Heart left ventricle (tissue), 16 donors: ENCODE data around the gene JPH4. TPM values are rescaled to one million over a fixed set of nuclear protein-coding genes. Genes with fewer than 3 reads are reported as not detected.

Source experiments
- ATAC-seq, 4 donors: fragments of 200-7000 bp; cut with Tn5 transposase; one replicate each; pipeline ENCODE4 v1.9.1; 2020 to 2022; ENCODE audit warnings: moderate library complexity in 4 of 4, mild to moderate bottlenecking in 3 of 4, moderate number of reproducible peaks in 1 of 4
- DNase-seq, 5 donors: peaks; one replicate each; pipeline ENCODE4 v3.0.0-alpha.2; 2020
- H3K27ac ChIP-seq, 12 donors: fragments of 200-600 bp; sonication (generic) in 4 of 12; one replicate each; pipeline versions ENCODE4 v1.5.0 to v1.8.0; 2016 to 2022; ENCODE audit warnings: mild to moderate bottlenecking in 2 of 12
- H3K27me3 ChIP-seq, 9 donors: fragments of 200-600 bp; sonication (generic) in 2 of 9; one replicate each; pipeline versions ENCODE4 v1.5.1 to v1.8.0; 2016 to 2022; ENCODE audit warnings: mild to moderate bottlenecking in 3 of 9
- H3K36me3 ChIP-seq, 9 donors: fragments of 200-600 bp; sonication (generic) in 2 of 9; one replicate each; pipeline versions ENCODE4 v1.5.0 to v1.8.0; 2018 to 2022; ENCODE audit warnings: mild to moderate bottlenecking in 2 of 9
- H3K4me1 ChIP-seq, 12 donors: fragments of 200-600 bp; sonication (generic) in 4 of 12; one replicate each; pipeline versions ENCODE4 v1.5.0 to v1.8.0; 2016 to 2022; ENCODE audit warnings: mild to moderate bottlenecking in 3 of 12
- H3K4me3 ChIP-seq, 12 donors: fragments of 200-600 bp; sonication (generic) in 4 of 12; one replicate each; pipeline versions ENCODE4 v1.5.0 to v1.8.0; 2017 to 2022; ENCODE audit warnings: mild to moderate bottlenecking in 9 of 12, moderate library complexity in 4 of 12
- H3K9me3 ChIP-seq, 12 donors: fragments of 200-600 bp; sonication (generic) in 4 of 12; one replicate each; pipeline versions ENCODE4 v1.5.0 to v1.8.0; 2016 to 2022; ENCODE audit warnings: mild to moderate bottlenecking in 1 of 12
- CTCF ChIP-seq, 12 donors: fragments of 200-600 bp; sonication (generic) in 4 of 12; IDR thresholded peaks; one replicate each; pipeline versions ENCODE4 v1.5.0 to v1.8.0; 2018 to 2022; ENCODE audit warnings: antibody characterized with exemption in 12 of 12, mild to moderate bottlenecking in 5 of 12
- POLR2A ChIP-seq, 2 donors: fragments of 450-650 bp; IDR thresholded peaks; one replicate each; pipeline ENCODE4 v1.6.1; 2017; ENCODE audit warnings: antibody characterized with exemption in 2 of 2, mild to moderate bottlenecking in 2 of 2, moderate library complexity in 2 of 2
- WGBS, 4 donors: extraction: QIAGEN DNeasy Blood & Tissue Kit in 2 of 4; methylation state at CpG; one replicate each; pipeline versions ENCODE4 v1.1.5 to v1.1.7; 2013 to 2018; 5-methylcytosine and 5-hydroxymethylcytosine counted together
- intact Hi-C, 10 donors: fragments of 100-400 bp; cut with DNase I; formaldehyde crosslinking; loops; one replicate each; pipeline versions ENCODE4 v1.11.1 to v1.14.2; 2022
- polyA plus RNA-seq, 2 donors: library from polyadenylated mRNA; stranded (reverse); fragments of 200-250 nt; gene quantifications; one replicate each; pipeline ENCODE4 v1.2.3, GENCODE V29; 2013
- total RNA-seq, 9 donors: library from RNA; depleted of rRNA in 2 of 9; stranded (reverse); fragments of >200 nt in 2 of 9; fragmentation: NEBNext Ultra II Directional in 3 of 9; extraction: Animal tissue kit (Norgen Biotek cat#: 25700) in 3 of 9; gene quantifications; one replicate each; pipeline versions ENCODE4 v1.1.0 to v1.2.4, GENCODE V29; 2016 to 2023
- donor health status: ischemic (EF 13 %, LVEDD 7.1; RV severe dilation, severe dysfunction).
- donor health status: healthy with polysubstance abuse.
- donor health status: DM: no; HTN: yes; CAD: no.
- donor health status: DM: no; HTN: no; CAD: no.
- donor health status: ischemic (EF 25% LVEDD 6.9; RV normal size, moderate dysfunction).
- donor health status: ischemic (EF 25% LVEDD 5.7; RV mildly dilated, moderate dysfunction).
- donor health status: healthy.
- donor health status: DM: yes; HTN: yes; CAD: no.
- donor health status: ischemic (EF 35%, LVEDD 5.7; RV mildly dilated, moderate dysfunction).
- donor health status: nonischemic (EF 11% LVEDD 7.7; RV severe dilation, severe dysfunction).
- donor health status: DM: yes; HTN: yes; CAD: no.
- donor health status: PGD.
- donor health status: ischemic (EF 29% LVEDD 5.4; RV normal size, mild dysfunction).
- donor health status: nonischemic (EF 23%, LVEDD 6.1; RV moderate dilation, normal function).

Gene JPH4
- total and polyA plus RNA-seq, 11 donors: 0.10 to 0.59 (median 0.24) TPM; not detected in 1

GRCh38 chr14:23522643-23523198, 55.9 kb downstream of the JPH4 start:
- no peaks in the 10 kb centered on the region for H3K4me1 ChIP-seq
- H3K27me3 ChIP-seq: no peaks in the 10 kb centered on the region
- 85 to 88% (median 87%) methylated on average over 8 to 9 of the region's 9 CpGs for WGBS, 4 donors
- no peaks in the 10 kb centered on the region for H3K9me3 ChIP-seq
- no peaks in the 10 kb centered on the region for H3K36me3 ChIP-seq
- no peak for DNase-seq
- intact Hi-C loops: no loop called here
- TF ChIP-seq POLR2A (IDR thresholded peaks at IDR 0.05) (no peak), CTCF (IDR thresholded peaks at IDR 0.05) (no peak)
- ATAC-seq: no peak
- H3K4me3 ChIP-seq: no peak overlapping the region
- no peak overlapping the region for H3K27ac ChIP-seq

DNA sequence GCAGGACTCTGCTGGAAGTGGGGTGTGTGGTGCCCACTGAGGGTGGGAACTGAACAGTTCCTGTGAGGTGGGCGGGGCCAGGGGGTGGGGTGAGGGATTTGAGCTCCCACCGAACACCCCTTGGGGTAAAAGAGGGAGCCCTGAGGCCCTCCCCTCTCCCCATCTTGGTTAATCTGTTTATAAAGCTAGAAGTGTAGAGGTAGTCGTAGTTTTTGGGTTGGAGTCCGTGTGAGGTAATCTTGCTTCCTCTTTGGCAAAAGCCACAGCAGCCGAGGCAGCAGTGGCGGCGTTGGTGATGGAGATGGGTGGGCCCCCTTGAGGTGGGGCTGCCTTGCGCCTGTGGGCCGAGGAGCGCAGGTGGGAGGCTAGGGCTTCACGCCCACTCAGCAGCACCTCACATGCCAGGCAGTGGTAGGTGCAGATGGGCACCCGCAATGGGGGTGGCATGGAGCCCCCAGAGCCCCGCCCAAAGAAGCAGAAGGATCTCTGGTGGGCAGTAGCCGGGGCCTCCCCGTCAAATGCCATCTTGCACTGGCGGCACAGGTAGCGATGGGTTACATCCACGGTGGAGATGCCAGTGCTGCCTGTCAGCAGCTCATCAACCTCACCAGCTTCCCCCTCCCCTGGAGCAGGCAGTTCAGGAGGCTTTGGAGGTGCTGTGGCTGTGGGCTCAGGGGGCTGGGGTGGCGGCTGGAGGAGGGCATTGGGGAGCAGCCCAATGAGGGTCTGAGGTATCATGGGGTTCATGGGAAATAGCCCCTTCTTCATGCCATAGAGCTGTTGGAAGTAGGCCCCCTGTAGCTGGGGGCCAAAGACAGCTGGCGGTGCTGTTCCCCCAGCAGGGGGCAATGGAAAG, 56.6 kb downstream of the JPH4 start:
- Histone ChIP-seq H3K27ac (no peak overlapping the region), H3K4me3 (no peak overlapping the region), H3K27me3 (no peaks in the 10 kb centered on the region), H3K4me1 (no peaks in the 10 kb centered on the region), H3K9me3 (no peaks in the 10 kb centered on the region), H3K36me3 (no peaks in the 10 kb centered on the region)
- ATAC-seq: no peak
- DNase-seq: no peak
- 79 to 92% (median 88%) methylated on average over 18 to 20 of the region's 20 CpGs for WGBS, 4 donors
- no peak for TF ChIP-seq CTCF (IDR thresholded peaks at IDR 0.05)
- TF ChIP-seq POLR2A (IDR thresholded peaks at IDR 0.05): no peak
- intact Hi-C loops: no loop called here

GRCh38 chr14:23520899-23521533, 57.6 kb downstream of the JPH4 start:
- 76 to 87% (median 82%) methylated on average over 14 of the region's 14 CpGs for WGBS, 4 donors
- intact Hi-C loops: no loop called here

More at GRCh38 chr14:23520899-23521533, 57.6 kb downstream of the JPH4 start:
- no peaks in the 10 kb centered on the region for H3K9me3 ChIP-seq
- no peak for TF ChIP-seq CTCF (IDR thresholded peaks at IDR 0.05)
- TF ChIP-seq POLR2A (IDR thresholded peaks at IDR 0.05): no peak
- H3K27ac ChIP-seq: no peak overlapping the region
- DNase-seq: no peak
- H3K4me1 ChIP-seq: no peaks in the 10 kb centered on the region
- H3K27me3 ChIP-seq: no peaks in the 10 kb centered on the region
- H3K4me3 ChIP-seq: no peak overlapping the region
- ATAC-seq: no peak
- H3K36me3 ChIP-seq: no peaks in the 10 kb centered on the region
